AG04450 (cell line): ENCODE data around the gene ARL11. TPM values are rescaled to one million over a fixed set of nuclear protein-coding genes. Genes with fewer than 3 reads are reported as not detected.

Source experiments
- CTCF ChIA-PET: fragments of 300-600, 350-600 bp; formaldehyde crosslinking; extraction: SDS; loops from one replicate; lab custom pipeline; 2022; ENCODE audit warnings: antibody characterized with exemption, inconsistent platforms; lab: Charles Lee
- POLR2A ChIA-PET: fragments of 350-600 bp; formaldehyde crosslinking; extraction: SDS; loops from one replicate; lab custom pipeline; 2021; ENCODE audit warnings: antibody characterized with exemption, inconsistent platforms; lab: Yijun Ruan, JAX
- DNase-seq: peaks from one replicate; pipeline ENCODE4 v3.0.0-alpha.2; 2011; ENCODE audit warnings: low read depth, low spot score
- H3K27ac ChIP-seq: one replicate; pipeline ENCODE4 v1.5.1; 2012; ENCODE audit warnings: low read depth, low read length, control low read depth
- H3K27me3 ChIP-seq: one replicate; pipeline ENCODE4 v1.6.0; 2012; ENCODE audit warnings: low read length; ENCODE audit not compliant: control insufficient read depth, insufficient read depth
- H3K4me3 ChIP-seq: 2 replicates; pipeline ENCODE4 v1.5.1; 2011; ENCODE audit warnings: mild to moderate bottlenecking, low read depth, low read length, control low read depth
- H3K9me3 ChIP-seq: 2 replicates; pipeline ENCODE4 v1.5.1; 2012; ENCODE audit warnings: low read length; ENCODE audit not compliant: control insufficient read depth, insufficient read depth
- polyA plus RNA-seq: library from polyadenylated mRNA; depleted of rRNA; stranded (reverse); fragments of >200 nt; gene quantifications from 2 replicates; pipeline ENCODE4 v1.2.3, GENCODE V29; 2011
- TF ChIP-seq, protein P1 (sequence below): IDR thresholded peaks from 2 replicates; pipeline ENCODE4 v1.5.1; 2011; ENCODE audit warnings: low read depth, low read length, control low read depth, inconsistent platforms

ARL11 gene
- polyA plus RNA-seq, 1 experiment: not detected

DNA sequence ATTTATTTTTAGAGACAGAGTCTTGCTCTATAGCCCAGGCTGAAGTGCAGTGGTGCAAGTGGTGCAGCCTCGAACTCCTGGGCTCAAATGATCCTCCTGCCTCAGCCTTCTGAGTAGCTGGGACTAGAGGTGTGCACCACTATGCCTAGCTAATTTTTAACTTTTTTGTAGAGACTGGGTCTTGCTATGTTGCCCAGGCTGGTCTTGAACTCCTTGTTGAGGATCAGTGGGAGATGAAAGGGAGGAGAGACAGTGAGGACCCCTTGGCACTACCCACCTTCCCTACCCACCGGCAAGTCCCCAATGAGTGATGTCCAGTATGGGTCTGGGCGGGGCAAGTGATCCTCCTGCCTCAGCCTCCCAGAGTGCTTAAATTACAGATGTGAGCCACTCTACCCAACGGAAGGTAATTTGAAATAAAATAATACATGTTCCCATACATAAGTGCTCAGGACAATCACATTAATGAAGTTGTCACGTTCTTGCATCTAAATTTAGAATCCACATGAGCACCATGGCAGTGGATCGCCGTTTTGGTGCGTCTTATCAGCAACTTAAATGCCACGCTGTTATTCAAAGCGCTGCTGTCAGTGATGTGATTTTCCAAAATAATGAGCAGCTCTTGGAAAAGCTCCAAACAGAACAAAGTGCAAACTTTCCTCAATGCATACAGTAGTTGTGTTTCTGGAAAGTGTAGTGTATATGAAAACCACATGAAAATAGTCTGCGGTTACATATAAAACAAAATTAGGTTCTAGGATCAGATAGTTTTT is 5.9 kb upstream of the ARL11 start:
- no peak overlapping the region for H3K4me3 ChIP-seq
- H3K27ac ChIP-seq: no peak overlapping the region
- DNase-seq: no peak
- no peaks in the 10 kb centered on the region; the same call in 1 of the 2 replicates for H3K9me3 ChIP-seq
- ChIA-PET POLR2A (interaction anchor here (0.6 kb wide), 1 partner anchor 357 kb away, joined by 6 read pairs; no protein-coding TSS in a partner anchor), CTCF (no interaction called here)
- no peaks in the 10 kb centered on the region for H3K27me3 ChIP-seq
- TF ChIP-seq, protein P1, sequence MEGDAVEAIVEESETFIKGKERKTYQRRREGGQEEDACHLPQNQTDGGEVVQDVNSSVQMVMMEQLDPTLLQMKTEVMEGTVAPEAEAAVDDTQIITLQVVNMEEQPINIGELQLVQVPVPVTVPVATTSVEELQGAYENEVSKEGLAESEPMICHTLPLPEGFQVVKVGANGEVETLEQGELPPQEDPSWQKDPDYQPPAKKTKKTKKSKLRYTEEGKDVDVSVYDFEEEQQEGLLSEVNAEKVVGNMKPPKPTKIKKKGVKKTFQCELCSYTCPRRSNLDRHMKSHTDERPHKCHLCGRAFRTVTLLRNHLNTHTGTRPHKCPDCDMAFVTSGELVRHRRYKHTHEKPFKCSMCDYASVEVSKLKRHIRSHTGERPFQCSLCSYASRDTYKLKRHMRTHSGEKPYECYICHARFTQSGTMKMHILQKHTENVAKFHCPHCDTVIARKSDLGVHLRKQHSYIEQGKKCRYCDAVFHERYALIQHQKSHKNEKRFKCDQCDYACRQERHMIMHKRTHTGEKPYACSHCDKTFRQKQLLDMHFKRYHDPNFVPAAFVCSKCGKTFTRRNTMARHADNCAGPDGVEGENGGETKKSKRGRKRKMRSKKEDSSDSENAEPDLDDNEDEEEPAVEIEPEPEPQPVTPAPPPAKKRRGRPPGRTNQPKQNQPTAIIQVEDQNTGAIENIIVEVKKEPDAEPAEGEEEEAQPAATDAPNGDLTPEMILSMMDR: no peak

DNA sequence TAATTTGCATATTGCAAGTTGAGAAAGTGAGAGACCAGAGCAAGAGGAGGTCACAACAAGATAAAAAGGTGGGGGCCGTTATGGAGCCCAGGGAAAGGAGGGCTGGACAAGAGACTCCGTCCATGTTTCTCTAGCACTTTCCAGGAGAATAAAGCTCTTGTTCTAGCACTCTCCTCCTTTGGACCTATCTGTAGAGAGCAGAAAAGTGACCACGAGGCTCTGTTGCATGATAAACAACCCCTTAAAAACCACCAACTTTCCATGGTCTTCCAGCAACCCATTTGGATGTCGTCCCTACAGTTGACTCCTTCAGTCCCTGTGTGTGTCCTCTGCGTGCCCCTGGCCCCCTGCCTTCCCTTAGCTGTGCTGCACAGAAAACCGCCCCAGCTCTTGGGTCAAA is 4.1 kb upstream of the ARL11 start:
- TF ChIP-seq, protein P1: no peak
- Histone ChIP-seq H3K9me3 (no peaks in the 10 kb centered on the region; the same call in 1 of the 2 replicates), H3K27ac (no peak overlapping the region), H3K4me3 (no peak overlapping the region), H3K27me3 (no peaks in the 10 kb centered on the region)
- ChIA-PET CTCF (interaction anchor here (0.6 kb wide), 1 partner anchor 286 kb away, joined by 4 read pairs; no protein-coding TSS in a partner anchor), POLR2A (no interaction called here)
- DNase-seq: no peak

DNA sequence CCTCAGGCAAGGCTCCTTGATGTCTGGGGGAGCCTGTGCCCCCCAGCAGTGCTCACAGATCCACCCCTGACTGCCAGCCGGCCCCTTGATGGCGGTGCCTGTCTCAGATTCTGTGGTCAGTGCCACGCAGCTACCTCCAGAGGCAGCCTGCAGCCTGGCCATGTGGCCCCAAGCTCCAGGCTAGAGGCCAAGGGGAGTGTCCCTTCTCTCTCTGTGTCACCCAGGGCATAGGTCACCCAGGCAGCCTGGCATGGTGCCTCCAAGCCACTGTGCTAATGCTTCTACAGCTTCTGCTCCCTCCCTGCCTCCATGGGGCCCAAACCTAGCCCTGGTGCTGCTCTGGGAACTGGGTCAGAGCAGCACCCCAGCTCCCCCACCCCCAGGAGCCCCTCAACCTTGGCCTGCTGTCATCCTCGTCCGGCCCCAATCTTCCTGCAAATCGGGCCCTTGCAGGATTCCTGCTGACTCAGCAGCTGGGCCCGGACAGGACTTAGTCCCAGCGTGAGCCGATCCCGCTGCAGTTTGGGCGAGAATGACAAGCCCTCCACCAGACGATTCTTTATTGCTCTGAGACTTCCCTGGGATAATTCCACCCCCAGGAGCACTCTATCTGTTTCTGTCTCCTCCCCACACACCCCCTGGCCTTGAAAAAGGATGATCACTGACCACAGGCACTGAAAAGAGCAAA is 2.8 kb upstream of the ARL11 start:
- TF ChIP-seq, protein P1: no peak
- H3K27me3 ChIP-seq: no peaks in the 10 kb centered on the region
- H3K9me3 ChIP-seq: peaks cover 3% of the 10 kb centered on the region; the same call in 1 of the 2 replicates
- ChIA-PET CTCF (no interaction called here), POLR2A (interaction anchor here (0.7 kb wide), 1 partner anchor 145 kb away, joined by 3 read pairs; no protein-coding TSS in a partner anchor)
- DNase-seq: no peak
- peak overlapping the region; percentile 31 for H3K27ac ChIP-seq
- H3K4me3 ChIP-seq: no peak overlapping the region

DNA sequence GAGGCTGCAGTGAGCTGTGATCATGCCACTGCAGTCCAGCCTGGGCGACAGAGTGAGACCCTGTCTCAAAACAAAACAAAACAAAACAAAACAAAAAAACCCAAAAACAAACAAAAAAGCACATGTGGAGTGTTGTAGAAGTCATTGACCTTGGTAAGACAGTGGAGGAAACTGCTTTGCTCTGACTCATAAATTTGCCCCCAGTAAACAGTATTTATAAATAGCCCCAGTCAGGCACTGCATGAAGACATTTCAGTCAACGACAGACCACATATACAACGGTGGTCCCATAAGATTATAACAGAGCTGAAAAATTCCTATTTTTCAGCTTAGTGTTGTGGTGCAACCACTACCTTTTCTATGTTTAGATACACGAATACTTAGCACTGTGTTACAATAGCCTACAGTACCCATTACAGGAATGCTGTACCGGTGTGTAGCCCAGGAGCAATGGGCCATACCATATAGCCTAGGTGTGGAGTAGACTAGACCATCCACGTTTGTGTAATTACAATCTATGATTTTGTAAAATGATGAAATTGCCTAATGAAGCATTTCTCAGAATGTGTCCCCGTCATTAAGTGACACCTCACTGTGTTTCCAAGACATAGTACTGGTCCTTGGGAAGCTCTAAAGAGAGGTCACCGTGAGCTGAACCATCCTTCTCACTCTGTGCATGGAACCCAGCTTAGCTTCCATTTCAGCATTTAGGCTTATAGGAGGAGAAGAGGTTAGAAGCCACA is 1.1 kb downstream of the ARL11 start:
- Histone ChIP-seq H3K4me3 (no peak overlapping the region), H3K27me3 (no peaks in the 10 kb centered on the region), H3K9me3 (peaks cover 6% of the 10 kb centered on the region; the same call in 1 of the 2 replicates), H3K27ac (no peak overlapping the region)
- ChIA-PET POLR2A (no interaction called here), CTCF (interaction anchor here (1.4 kb wide), 1 partner anchor 9 kb away, joined by 3 read pairs; no protein-coding TSS in a partner anchor)
- TF ChIP-seq, protein P1: no peak
- no peak for DNase-seq
